CD4-positive, alpha-beta T cell treated with Interleukin-17A for 1 hour (primary cell): ENCODE data around the gene GALNT18.

ENCODE experiments used
- DNase-seq: peaks from one replicate; pipeline ENCODE4 v3.0.0-alpha.2; 2020

GALNT18 gene

GRCh38 chr11:11584937-11585336 is 36.9 kb downstream of the GALNT18 start:
- no peak for DNase-seq

- DNase-seq = no peak
Observed at GRCh38 chr11:11584530-11584810, 37.3 kb downstream of the GALNT18 start.

DNA sequence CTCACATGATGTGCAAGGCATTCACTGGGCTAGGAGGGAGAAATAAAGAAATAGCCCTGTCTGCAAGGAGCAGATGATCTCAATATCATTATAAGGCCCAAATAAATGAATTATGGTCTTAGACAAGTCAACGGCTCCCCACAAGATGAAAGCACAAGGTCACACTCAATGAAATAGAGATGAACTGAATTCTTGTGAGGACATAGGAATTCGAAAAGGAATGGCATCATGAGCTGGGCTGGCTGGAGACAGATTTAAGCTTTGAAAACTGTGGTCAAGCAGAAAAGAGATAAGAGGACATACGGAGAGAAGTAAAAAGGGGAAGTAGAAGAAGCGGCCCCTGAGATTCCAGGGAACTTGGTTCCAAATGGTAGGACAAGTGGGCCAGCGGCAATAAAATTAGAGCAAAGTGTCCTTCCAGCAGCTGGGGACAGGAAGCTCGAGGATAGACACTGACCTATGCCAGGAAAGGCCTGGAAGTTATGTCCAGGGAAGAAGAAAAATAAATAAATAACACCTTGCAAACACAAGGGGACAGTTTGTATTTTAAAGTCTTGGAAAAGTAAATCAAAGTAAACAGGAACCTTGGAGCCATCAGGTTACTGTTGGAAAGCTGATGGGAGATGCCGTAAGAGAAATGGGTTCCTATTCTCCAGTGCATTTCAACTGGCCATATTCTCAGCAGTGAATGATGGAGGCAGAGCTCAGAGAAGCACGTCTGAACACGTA is 37.8 kb downstream of the GALNT18 start:
- no peak for DNase-seq

- no peak for DNase-seq
Observed at GRCh38 chr11:11582011-11582701, 39.6 kb downstream of the GALNT18 start.

DNA sequence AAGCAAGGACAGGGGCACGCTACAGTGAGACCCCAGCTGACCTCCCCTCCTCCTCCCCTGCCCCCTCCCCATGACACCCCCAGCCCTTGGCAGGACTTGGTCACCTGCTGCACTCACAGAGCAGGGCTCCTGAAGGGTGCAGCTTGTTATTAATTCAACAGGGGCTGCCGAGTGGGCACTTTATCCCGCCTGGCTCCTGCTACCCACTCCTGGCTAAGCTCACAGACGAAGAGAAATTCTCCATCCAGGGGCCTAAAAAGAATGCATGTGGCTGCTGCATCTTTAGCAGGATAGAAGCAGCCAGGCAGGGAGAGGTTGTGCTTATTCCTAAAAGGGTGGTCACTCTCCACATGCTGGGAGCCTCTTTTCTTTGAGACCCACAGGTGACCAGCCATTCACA is 40.3 kb downstream of the GALNT18 start:
- DNase-seq = no peak

- DNase-seq = no peak
Observed at GRCh38 chr11:11580841-11581411, 40.9 kb downstream of the GALNT18 start.

DNA sequence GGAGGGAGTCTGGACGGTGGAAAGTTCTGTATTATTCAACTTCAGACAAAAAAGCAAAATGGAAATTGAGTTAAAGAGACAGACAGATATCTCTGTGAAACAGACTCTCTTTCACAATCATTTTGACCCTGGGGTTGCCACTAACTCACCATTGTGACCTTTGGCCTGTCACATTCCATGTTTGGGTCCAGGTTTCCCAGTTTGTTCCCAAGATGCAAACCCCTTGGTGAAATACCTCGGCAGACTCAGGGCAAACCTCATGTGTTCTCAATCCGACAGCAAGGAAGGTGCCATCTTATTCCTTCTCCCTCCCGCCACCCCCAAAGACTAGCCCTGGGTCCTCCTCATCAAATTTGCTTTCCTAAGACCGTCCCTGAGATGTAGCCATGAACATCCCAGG is 41.8 kb downstream of the GALNT18 start:
- DNase-seq = no peak

- DNase-seq = no peak
Observed at GRCh38 chr11:11579012-11579988, 42.5 kb downstream of the GALNT18 start.

- DNase-seq = no peak
Observed at GRCh38 chr11:11577932-11578911, 43.6 kb downstream of the GALNT18 start.

GRCh38 chr11:11577251-11577855 is 44.5 kb downstream of the GALNT18 start:
- peak; percentile 13 for DNase-seq

DNA sequence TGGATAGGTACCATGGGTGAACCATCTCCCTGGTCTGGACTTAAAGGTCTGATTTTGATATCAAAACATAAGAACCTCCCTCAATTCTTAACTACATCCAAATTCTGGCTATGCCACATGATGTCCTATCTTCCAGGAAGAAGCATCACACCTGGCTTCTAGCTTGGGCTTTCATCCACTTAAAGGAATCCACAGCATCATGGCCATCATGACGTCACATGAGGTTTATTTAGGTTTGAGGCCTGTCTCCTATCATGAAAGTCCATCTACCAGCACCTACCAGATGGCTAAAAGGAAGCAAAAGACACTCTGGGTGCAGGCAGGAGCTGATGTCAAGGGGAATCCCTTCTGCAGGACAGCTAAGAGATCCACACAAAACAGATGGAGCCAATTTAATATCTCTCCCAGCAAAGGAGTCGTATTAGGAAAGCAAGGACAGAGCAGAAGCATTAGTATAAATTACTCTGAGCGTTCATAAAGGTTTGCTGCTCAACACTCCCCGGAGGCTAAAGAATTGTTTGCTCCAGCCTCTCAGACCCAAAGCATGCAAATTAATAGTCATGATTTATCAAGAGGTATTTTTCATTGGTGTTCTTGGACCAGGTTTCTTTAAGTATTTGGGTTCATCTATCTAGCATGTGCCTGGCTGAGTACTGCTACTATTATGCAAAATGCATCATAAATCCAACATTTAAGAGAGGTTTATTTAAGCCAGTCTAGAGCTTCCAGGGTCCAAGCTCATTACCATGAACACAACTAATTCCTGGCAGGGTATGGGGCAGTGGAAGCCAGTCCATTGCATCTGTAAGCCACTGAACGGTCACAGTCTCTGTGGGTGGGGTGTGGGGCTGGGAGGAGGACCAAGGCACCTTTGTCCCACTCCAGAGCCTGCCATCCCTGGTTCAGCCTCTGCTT is 47.2 kb downstream of the GALNT18 start:
- no peak for DNase-seq

GRCh38 chr11:11572386-11572785 is 49.4 kb downstream of the GALNT18 start:
- DNase-seq = no peak

DNA sequence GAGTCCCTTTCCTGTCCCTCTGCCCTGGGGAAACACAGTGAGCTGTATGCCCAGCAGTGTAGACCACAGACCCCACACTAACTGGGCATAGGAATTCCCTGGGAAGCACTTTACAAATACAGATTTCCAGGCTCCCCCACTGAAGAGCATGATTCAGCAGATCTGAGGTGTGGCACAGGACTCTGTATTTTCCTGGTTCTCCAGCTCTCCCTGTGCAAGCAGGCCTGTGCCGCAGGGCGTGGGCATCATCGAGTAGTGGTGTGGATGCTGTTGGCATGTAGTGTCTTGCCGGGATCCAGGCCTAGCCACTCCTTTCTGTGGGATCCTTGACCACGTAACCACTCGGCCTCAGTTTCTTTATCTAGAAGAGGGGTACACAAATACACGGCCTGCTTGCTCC is 49.9 kb downstream of the GALNT18 start:
- DNase-seq = no peak

DNA sequence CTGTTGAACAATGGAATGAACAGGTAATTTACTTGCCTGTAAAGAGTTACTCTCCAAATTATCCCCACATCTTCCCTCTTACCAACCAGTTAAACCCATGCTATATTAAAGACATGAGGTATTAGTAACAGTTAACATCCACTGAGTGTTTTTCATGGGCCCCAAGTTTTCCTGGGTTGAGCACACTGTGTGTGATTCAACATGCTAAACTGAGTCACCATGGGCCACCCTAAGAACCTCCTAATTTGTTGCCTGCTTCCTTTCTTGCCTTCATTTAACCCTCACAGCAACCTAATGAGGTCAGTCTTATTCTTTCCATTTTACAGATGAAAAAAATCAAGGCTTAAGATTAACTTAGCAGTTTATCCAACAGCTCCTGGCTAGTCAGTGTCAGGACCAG is 51.0 kb downstream of the GALNT18 start:
- DNase-seq = no peak

DNA sequence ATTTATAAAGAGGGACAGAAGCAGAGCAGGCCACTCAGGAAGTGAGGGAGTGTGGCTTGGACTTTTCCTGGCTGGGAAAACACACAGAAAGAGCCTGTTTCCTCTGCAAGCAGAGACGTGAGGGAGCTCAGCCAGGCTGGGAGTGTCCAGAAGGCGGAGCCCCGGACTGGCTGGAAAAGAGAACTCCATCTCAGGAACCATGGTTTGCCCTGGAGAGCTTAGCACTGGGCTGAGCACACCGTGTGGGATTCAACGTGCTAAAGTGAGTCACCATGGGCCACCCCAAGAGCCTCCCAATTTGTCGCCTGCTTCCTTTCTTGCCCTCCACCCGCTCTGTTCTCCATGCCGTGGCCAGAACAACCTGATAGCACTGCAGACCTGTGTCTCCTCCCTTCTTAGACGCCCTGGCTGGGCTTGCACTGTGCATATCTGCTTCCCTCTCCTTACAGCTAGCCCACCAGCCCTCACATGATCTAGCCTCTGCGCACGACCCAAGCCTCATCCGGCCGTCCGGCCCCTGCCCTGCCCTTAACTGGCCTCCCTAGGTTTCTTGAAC is 51.8 kb downstream of the GALNT18 start:
- no peak for DNase-seq

DNA sequence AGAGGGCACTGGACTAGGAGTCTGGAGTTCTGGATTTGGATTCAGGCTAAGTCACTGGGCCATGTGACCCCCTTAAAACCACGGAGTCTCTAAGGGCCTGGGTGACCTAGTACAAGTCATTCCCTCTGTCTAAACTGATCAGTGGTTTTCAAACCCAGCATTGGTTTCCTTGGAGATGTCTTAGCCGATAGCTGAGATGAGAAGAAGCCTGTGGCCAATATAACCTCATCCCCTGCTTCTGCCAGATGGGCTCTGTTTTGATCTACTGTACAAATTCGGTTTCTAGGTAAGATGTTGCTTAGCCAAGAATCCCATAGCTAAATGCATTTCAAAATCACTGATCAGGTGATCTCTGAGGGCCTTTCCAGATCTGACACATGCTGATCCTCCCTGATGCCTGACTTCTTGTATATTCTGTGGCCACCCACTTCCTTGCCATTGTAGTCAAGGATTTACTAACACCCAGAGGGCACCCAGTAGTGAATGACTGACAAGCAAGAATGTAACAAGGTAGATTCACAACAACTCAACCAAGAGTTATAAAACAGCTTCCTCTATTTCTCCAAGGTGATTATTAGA is 53.1 kb downstream of the GALNT18 start:
- DNase-seq = no peak

GRCh38 chr11:11567936-11568650 is 53.7 kb downstream of the GALNT18 start:
- no peak for DNase-seq

GRCh38 chr11:11565636-11566035 is 56.2 kb downstream of the GALNT18 start:
- no peak for DNase-seq
